ENCODE data around the gene MAP6D1.

DNA sequence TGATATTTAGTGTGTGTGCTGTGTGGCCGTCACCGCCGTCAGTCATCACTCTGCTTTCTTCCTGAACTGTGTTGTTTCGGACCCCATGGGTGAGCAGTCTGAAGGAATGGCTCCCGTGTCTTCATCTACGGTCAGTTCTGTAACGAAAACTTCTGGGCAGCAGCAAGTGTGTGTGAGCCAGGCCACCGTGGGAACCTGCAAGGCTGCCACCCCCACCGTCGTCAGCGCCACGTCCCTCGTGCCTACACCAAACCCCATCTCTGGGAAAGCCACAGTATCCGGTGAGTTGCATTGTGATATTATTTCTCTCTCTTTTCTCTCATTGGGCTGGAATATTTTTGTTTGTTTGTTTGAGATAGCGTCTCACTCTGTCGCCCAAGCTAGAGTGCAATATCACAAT is 34.7 kb downstream of the MAP6D1 start:
- TF ChIP-seq, protein P1, sequence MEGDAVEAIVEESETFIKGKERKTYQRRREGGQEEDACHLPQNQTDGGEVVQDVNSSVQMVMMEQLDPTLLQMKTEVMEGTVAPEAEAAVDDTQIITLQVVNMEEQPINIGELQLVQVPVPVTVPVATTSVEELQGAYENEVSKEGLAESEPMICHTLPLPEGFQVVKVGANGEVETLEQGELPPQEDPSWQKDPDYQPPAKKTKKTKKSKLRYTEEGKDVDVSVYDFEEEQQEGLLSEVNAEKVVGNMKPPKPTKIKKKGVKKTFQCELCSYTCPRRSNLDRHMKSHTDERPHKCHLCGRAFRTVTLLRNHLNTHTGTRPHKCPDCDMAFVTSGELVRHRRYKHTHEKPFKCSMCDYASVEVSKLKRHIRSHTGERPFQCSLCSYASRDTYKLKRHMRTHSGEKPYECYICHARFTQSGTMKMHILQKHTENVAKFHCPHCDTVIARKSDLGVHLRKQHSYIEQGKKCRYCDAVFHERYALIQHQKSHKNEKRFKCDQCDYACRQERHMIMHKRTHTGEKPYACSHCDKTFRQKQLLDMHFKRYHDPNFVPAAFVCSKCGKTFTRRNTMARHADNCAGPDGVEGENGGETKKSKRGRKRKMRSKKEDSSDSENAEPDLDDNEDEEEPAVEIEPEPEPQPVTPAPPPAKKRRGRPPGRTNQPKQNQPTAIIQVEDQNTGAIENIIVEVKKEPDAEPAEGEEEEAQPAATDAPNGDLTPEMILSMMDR (IDR thresholded peaks at IDR 0.05; ENCODE audit: poor library complexity, severe bottlenecking), result no peak
- TF ChIP-seq EZH2 (IDR thresholded peaks at IDR 0.05; ENCODE audit: borderline replicate concordance, insufficient read depth, low read length, poor library complexity, severe bottlenecking) (no peak), MXI1 (conservative IDR thresholded peaks at IDR 0.05; ENCODE audit: poor library complexity, severe bottlenecking) (no peak), RAD21 (conservative IDR thresholded peaks at IDR 0.05) (no peak), POLR2AphosphoS5 (IDR thresholded peaks at IDR 0.05) (no peak), SMC3 (conservative IDR thresholded peaks at IDR 0.05; ENCODE audit: poor library complexity) (no peak), EP300 (conservative IDR thresholded peaks at IDR 0.05; ENCODE audit: poor library complexity, severe bottlenecking) (no peak)
- TF ChIP-seq, protein P2, sequence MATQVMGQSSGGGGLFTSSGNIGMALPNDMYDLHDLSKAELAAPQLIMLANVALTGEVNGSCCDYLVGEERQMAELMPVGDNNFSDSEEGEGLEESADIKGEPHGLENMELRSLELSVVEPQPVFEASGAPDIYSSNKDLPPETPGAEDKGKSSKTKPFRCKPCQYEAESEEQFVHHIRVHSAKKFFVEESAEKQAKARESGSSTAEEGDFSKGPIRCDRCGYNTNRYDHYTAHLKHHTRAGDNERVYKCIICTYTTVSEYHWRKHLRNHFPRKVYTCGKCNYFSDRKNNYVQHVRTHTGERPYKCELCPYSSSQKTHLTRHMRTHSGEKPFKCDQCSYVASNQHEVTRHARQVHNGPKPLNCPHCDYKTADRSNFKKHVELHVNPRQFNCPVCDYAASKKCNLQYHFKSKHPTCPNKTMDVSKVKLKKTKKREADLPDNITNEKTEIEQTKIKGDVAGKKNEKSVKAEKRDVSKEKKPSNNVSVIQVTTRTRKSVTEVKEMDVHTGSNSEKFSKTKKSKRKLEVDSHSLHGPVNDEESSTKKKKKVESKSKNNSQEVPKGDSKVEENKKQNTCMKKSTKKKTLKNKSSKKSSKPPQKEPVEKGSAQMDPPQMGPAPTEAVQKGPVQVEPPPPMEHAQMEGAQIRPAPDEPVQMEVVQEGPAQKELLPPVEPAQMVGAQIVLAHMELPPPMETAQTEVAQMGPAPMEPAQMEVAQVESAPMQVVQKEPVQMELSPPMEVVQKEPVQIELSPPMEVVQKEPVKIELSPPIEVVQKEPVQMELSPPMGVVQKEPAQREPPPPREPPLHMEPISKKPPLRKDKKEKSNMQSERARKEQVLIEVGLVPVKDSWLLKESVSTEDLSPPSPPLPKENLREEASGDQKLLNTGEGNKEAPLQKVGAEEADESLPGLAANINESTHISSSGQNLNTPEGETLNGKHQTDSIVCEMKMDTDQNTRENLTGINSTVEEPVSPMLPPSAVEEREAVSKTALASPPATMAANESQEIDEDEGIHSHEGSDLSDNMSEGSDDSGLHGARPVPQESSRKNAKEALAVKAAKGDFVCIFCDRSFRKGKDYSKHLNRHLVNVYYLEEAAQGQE (IDR thresholded peaks at IDR 0.05; ENCODE audit: borderline replicate concordance), result no peak

All from neural cell (in vitro differentiated cells).